NCI-H1694 (cell line): Measurements from ENCODE around the gene PDGFA.
"Not testable (repeated sequence)": the region's sequence is repeated elsewhere in the genome, so short reads cannot be mapped to it uniquely, and the experiment has no call there.

Experiments
- DNase-seq: peaks from one replicate; lab custom pipeline; 2025; lab: John Stamatoyannopoulos, UW

The PDGFA gene

GRCh38 chr7:552151-552867 lies 32.7 kb upstream of the PDGFA start:
- DNase-seq, result not testable (repeated sequence)

GRCh38 chr7:551615-551970 lies 31.9 kb upstream of the PDGFA start:
- not testable (repeated sequence) for DNase-seq

GRCh38 chr7:550881-551614 lies 31.4 kb upstream of the PDGFA start:
- no peak for DNase-seq

- DNase-seq, result no peak
Observed at GRCh38 chr7:549891-550625, 30.4 kb upstream of the PDGFA start.

GRCh38 chr7:549066-549890 lies 29.6 kb upstream of the PDGFA start:
- DNase-seq, result no peak

- DNase-seq, result no peak
Observed at GRCh38 chr7:548401-548800, 28.8 kb upstream of the PDGFA start.

- no peak for DNase-seq
Observed at GRCh38 chr7:545470-545869, 25.8 kb upstream of the PDGFA start.

- no peak for DNase-seq
Observed at GRCh38 chr7:544338-545221, 24.9 kb upstream of the PDGFA start.

GRCh38 chr7:543501-544337 lies 24.1 kb upstream of the PDGFA start:
- no peak for DNase-seq

GRCh38 chr7:542713-543500 lies 23.3 kb upstream of the PDGFA start:
- DNase-seq, result no peak

- no peak for DNase-seq
Observed at GRCh38 chr7:542131-542712, 22.6 kb upstream of the PDGFA start.

- DNase-seq, result no peak
Observed at GRCh38 chr7:541661-542060, 22.0 kb upstream of the PDGFA start.

- DNase-seq, result no peak
Observed at GRCh38 chr7:540997-541396, 21.4 kb upstream of the PDGFA start.

- no peak for DNase-seq
Observed at GRCh38 chr7:540579-540978, 20.9 kb upstream of the PDGFA start.

- DNase-seq, result peak; percentile 87
Observed at GRCh38 chr7:539731-540411, 20.2 kb upstream of the PDGFA start.

GRCh38 chr7:538764-539685 lies 19.4 kb upstream of the PDGFA start:
- DNase-seq, result no peak

GRCh38 chr7:537911-538634 lies 18.4 kb upstream of the PDGFA start:
- DNase-seq, result no peak
